Panc1 (cell line): Measurements from ENCODE around the gene DYNLRB1. TPM values are rescaled to one million over a fixed set of nuclear protein-coding genes. Genes with fewer than 3 reads are reported as not detected.

Source experiments
- ATAC-seq: fragments of 200-7000 bp; cut with Tn5 transposase; 2 replicates; pipeline ENCODE4 v1.9.1; 2020; ENCODE audit warnings: mild to moderate bottlenecking, moderate library complexity
- BruUV-seq: library from RNA; stranded (reverse); fragments of 400-500 nt; replicated peaks from 2 replicates; lab custom pipeline; 2021; lab: Mats Ljungman, UMichigan
- CTCF ChIA-PET: fragments of 300-600 bp; sonication (Branson Sonifier 250); formaldehyde crosslinking; loops from one replicate; lab custom pipeline; 2022; ENCODE audit warnings: antibody characterized with exemption; lab: Charles Lee
- POLR2A ChIA-PET: fragments of 300-600 bp; sonication (Branson Sonifier 250); formaldehyde crosslinking; loops from one replicate; lab custom pipeline; 2022; ENCODE audit warnings: antibody characterized with exemption; lab: Charles Lee
- DNase-seq: peaks from one replicate; pipeline ENCODE4 v3.0.0-alpha.2; 2010; ENCODE audit warnings: low read depth, low spot score
- H3K27ac ChIP-seq: 2 replicates; pipeline ENCODE4 v1.5.1; 2011; ENCODE audit warnings: mild to moderate bottlenecking, low read length, inconsistent platforms
- H3K27me3 ChIP-seq: fragments of 200-500 bp; sonication (Bioruptor generic); 2 replicates; pipeline ENCODE4 v1.6.0; 2014; ENCODE audit warnings: low read length, inconsistent platforms; ENCODE audit not compliant: control insufficient read depth, insufficient read depth
- H3K36me3 ChIP-seq: fragments of 200-500 bp; sonication (Bioruptor generic); 2 replicates; pipeline ENCODE4 v1.5.1; 2014; ENCODE audit warnings: inconsistent platforms, mild to moderate bottlenecking, low read length, moderate library complexity; ENCODE audit not compliant: control insufficient read depth, insufficient read depth
- H3K4me1 ChIP-seq: 2 replicates; pipeline ENCODE4 v1.5.1; 2011; ENCODE audit warnings: inconsistent platforms, mild to moderate bottlenecking, low read length, moderate library complexity; ENCODE audit not compliant: control insufficient read depth, insufficient read depth
- H3K4me3 ChIP-seq, 2 experiments: 2 replicates each; pipeline ENCODE4 v1.5.1; 2011 to 2012; ENCODE audit warnings: low read depth in 2 of 2, low read length in 2 of 2, mild to moderate bottlenecking in 2 of 2, inconsistent platforms in 1 of 2, moderate library complexity in 1 of 2
- H3K9me3 ChIP-seq: fragments of 200-500 bp; sonication (Bioruptor generic); 2 replicates; pipeline ENCODE4 v1.5.1; 2014; ENCODE audit warnings: low read depth, mild to moderate bottlenecking, inconsistent platforms, low read length, moderate library complexity; ENCODE audit not compliant: control insufficient read depth, insufficient read depth
- CTCF ChIP-seq: fragments of 450-650 bp; IDR thresholded peaks from 2 replicates; pipeline ENCODE4 v1.5.1; 2017; ENCODE audit warnings: mild to moderate bottlenecking
- POLR2AphosphoS5 ChIP-seq: IDR thresholded peaks from 2 replicates; pipeline ENCODE4 v1.6.1; 2012; ENCODE audit warnings: mild to moderate bottlenecking, low read depth, low read length, moderate library complexity
- REST ChIP-seq, 2 experiments: IDR thresholded peaks; 2 replicates each; pipeline ENCODE4 v1.6.1; 2011 to 2012; ENCODE audit warnings: low read depth in 2 of 2, control low read depth in 1 of 2, low read length in 1 of 2, mild to moderate bottlenecking in 1 of 2, moderate library complexity in 1 of 2; ENCODE audit not compliant: insufficient read depth in 1 of 2
- SIN3A ChIP-seq: IDR thresholded peaks from 2 replicates; pipeline ENCODE4 v1.6.1; 2012; ENCODE audit warnings: low read depth, mild to moderate bottlenecking, low read length, moderate library complexity, borderline replicate concordance; ENCODE audit not compliant: insufficient read depth
- TCF7L2 ChIP-seq: IDR thresholded peaks from 2 replicates; pipeline ENCODE4 v1.6.1; 2011; ENCODE audit warnings: mild to moderate bottlenecking, low read depth, low read length, inconsistent platforms
- in situ Hi-C: cut with HindIII; loops from 2 replicates; pipeline ENCODE4 v1.10.0; 2016; ENCODE audit warnings: low sequenced_read_pairs, low pct_unique_long_range_greater_than_20kb
- intact Hi-C: fragments of 100-400 bp; cut with micrococcal nuclease; formaldehyde crosslinking; loops from one replicate; pipeline ENCODE4 v1.10.0; 2022; ENCODE audit not compliant: unreplicated experiment
- total RNA-seq: library from RNA; stranded (reverse); gene quantifications from one replicate; pipeline ENCODE4 v1.2.1, GENCODE V29; 2021; ENCODE audit not compliant: unreplicated experiment

The DYNLRB1 gene
- total RNA-seq, 1 experiment from 2014 or later, result 155 TPM

DNA sequence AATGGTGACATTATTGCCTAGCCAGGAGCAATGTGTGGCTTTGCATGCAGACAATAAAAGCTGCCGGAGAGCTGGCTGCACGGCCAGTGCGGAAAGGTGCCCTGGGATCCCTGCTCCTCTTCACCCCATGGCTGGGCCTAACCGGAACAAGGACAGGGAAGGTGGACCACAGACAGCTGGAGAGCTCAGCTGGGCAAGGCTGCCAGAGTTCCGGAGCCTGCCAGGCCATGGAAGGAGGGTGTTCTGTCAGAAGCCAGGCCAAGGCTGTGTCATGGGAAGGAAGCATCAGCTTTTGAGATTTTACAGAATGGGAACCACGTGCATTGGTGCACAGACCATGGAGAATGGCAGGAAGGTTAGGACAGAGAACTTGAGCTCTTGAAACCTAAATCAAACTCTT, 67.3 kb downstream of the DYNLRB1 start:
- Histone ChIP-seq H3K9me3 (no peaks in the 10 kb centered on the region), H3K36me3 (no peaks in the 10 kb centered on the region; the same call in 1 of the 2 replicates), H3K27ac (no peak overlapping the region), H3K4me3 (no peak overlapping the region), H3K4me1 (no peaks in the 10 kb centered on the region), H3K27me3 (no peaks in the 10 kb centered on the region)
- POLR2A ChIA-PET, result no interaction called here
- CTCF ChIA-PET, result no interaction called here
- TF ChIP-seq CTCF, result no peak
- TF ChIP-seq POLR2AphosphoS5, result no peak
- no peak for TF ChIP-seq SIN3A
- no peak for TF ChIP-seq REST (IDR thresholded peaks at IDR 0.05; ENCODE audit: insufficient read depth in 1 of 2, low read depth in 2 of 2, low read length in 1 of 2)
- TF ChIP-seq TCF7L2, result no peak
- no TSS peak for BruUV-seq
- in situ Hi-C loops (no loop called here), intact Hi-C loops (no loop called here)
- DNase-seq, result no peak
- ATAC-seq, result no peak

DNA sequence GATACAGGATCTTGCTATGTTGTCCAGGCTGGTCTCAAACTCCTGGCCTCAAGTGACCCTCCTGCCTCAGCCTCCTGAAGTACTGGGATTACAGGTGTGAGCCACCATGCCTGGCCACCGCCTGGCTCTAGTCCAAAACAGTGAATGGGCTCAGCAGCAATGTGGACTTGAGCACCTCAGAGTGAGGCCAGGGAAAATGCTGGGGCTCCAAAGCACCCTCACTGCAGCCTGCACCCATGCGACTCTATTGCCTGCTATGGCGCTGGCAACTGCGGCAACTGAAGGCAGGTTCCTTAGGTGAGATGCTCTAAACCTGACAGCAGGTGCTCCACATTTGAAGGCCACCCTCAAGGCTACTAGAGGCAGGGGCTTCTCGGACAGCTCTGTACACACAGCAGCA, 68.8 kb downstream of the DYNLRB1 start:
- POLR2A ChIA-PET, result interaction anchor here (0.6 kb wide), 1 partner anchor 272 kb away, joined by 19 read pairs; no protein-coding TSS in a partner anchor
- Histone ChIP-seq H3K27ac (no peak overlapping the region), H3K4me3 (no peak overlapping the region), H3K36me3 (no peaks in the 10 kb centered on the region; the same call in 1 of the 2 replicates), H3K9me3 (no peaks in the 10 kb centered on the region), H3K27me3 (no peaks in the 10 kb centered on the region), H3K4me1 (no peaks in the 10 kb centered on the region)
- intact Hi-C loops (no loop called here), in situ Hi-C loops (no loop called here)
- no TSS peak for BruUV-seq
- CTCF ChIA-PET, result no interaction called here
- DNase-seq, result no peak
- TF ChIP-seq CTCF (no peak), SIN3A (no peak), TCF7L2 (no peak), POLR2AphosphoS5 (no peak), REST (IDR thresholded peaks at IDR 0.05; ENCODE audit: insufficient read depth in 1 of 2, low read depth in 2 of 2, low read length in 1 of 2) (no peak)
- ATAC-seq, result no peak
